ENCODE measurements around the gene MRPL46.
"Not testable (repeated sequence)": the region's sequence is repeated elsewhere in the genome, so short reads cannot be mapped to it uniquely, and the experiment has no call there.

MRPL46 gene

DNA sequence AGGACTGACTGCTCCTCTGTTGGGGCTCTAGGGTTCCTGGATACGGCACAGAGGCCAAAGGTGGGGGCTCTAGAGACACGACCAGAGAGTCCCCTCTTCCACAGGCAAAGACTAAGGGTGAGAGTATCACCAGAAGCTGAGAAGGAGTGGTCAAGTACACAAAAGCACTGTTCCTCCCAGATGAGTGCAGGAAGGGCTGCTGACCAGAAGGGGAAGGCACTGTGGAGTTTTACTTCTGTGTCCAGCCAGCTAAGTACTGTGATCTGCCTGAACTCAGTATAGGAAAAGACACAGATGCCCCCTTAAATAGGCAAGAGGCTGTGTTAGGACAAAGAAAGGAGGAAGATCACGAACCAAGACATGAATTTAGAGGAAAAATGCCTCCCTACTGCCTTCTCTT is 12.0 kb upstream of the MRPL46 start:
- no peak for DNase-seq

DNA sequence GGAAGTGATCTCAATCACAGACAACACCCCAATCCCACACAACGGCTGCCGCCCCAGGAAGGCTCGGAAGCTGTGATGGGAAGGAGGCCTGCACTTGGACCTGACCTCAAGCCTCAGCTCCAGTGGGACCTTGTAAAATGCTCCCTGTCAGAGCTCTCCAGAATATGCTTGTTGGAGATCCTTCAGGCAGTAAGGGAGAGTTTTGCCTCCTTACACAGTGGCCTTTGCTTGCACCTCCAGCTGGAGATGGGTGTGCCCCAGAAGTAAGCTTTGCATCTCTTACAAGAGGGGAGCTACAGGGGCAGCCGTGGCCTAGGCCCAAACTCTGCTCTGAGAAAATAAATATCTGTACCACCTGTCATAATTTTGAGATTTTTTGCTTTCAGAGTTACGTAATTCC is 10.7 kb upstream of the MRPL46 start:
- DNase-seq: no peak

DNA sequence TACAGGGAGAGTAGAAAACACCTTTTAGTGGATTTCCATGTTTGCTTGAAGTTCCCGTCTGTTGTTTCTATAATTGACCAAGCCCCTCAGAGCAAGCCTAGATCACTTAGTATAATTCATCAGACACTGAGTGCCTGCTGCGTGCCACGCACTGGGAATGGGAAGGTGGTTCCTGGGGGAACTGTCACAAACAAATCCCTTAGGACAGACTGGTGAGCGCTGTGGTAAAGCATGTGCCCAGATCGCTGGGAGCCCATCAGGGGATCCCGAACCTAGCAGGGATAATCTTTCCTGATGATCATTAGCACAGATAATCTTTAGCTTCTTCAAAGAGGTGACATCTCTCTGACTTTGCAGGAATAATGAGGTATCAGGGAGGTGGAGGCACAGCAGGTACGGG is 9.9 kb upstream of the MRPL46 start:
- DNase-seq: no peak

- DNase-seq: peak in 41 of 56 donors; percentile 3 to 63 (median 31)
These were observed 9.5 kb upstream of the MRPL46 start for GRCh38 chr15:88476635-88477060.

- DNase-seq: not testable (repeated sequence)
These were observed 6.6 kb upstream of the MRPL46 start for GRCh38 chr15:88473661-88474293.

DNA sequence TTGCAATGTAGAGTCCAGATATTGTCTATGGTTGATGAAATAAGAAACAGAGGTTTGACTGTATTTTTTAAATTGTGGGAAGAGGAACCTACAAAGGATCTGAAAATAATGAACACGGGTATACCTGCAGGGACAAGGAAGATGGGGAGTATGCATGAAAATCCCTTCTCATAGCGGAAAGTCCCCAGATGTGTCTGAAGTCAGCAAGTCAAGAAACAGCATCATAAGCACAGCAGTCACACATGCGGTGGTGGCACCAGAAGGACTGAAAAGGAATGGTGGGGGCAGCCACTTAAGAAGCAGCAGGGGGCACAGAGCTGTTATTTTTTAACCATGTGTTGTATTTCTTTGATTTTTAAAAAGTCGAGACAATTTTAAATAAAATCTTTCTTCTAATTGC is 5.0 kb upstream of the MRPL46 start:
- no peak for DNase-seq

DNA sequence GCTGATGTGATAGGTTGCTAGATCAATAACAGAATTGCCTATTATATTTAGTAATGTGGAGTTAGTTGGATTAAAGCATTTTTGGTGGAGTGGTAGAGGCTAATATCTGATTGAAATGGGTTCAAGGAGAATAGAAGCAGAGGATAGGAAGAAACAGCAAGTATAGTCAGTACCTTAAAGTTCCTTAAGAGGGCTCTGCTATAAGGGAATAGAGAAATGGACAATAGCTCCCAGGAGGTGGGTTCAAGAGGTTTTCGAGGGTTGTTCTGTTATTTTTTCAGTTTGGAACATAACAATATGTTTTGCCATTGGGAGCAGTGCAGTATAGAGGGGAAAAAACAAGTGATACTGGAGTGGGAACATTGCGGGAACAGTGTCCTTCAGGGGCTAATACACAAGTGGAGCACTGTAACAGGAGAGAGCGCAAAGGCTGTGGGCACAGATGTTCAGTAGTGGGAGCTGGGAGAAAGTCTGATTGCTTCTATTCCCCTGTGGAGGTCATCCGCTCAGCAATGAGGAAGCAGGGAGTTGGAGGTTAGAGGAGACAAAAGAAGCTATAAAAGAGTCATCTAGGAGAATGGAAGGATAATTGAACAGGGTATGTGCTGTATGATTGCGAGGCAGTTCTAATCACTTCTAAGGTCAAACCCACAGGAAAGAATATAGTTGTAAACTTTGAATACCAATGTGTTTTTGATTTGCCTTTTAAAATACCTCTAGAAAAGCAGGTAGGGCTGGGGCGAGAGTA is 3.6 kb upstream of the MRPL46 start:
- DNase-seq: no peak

GRCh38 chr15:88469321-88469720 is 2.1 kb upstream of the MRPL46 start:
- no peak for DNase-seq

DNA sequence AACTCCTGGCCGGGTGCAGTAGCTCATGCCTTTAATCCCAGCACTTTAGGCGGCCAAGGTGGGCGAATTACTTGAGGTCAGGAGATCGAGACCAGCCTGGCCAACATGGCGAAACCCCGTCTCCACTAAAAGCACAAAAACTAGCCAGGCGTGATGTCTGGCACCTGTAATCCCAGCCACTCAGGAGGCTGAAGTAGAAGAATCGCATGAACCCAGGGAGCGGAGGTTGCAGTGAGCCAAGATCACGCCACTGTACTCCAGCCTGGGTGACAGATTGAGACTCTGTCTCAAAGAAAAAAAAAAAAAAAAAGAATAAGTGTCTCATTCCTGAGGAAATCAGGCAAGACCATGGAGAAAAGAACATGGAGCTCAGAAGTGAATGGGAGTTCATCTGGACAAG is 1.5 kb upstream of the MRPL46 start:
- not testable (repeated sequence) for DNase-seq

GRCh38 chr15:88467935-88468528 is 844 bp upstream of the MRPL46 start:
- DNase-seq: peak in 2 of 56 donors; percentile 17 to 18

DNA sequence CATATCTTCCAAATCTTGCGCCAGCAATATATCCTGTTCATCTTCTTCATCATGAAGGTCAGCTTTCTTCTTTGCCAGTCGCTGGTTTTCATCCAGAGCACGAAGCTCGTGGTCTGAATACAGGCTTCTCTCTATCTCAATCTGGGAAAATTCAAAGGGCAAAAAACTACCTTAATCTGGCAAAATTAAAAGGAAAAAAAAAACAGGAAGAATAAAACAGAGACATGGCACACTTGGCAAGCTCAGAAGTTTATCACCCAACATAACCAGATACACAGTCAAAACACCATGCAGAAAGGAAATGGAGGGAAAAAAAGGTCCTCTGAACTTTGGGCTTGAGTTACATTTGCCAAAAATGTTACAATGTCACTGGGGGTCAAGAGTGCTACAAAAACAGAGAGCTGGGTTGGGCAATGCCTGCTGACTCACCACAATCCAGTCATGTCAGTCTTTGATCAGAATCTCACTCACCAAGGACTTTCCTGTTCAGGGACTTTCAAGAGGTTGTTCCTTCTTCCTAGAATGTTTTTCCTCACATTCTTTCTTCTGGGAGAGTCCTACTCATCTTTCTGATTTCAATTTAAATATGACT is 1.5 kb downstream of the MRPL46 start:
- DNase-seq: no peak

GRCh38 chr15:88463870-88464532 is 3.2 kb downstream of the MRPL46 start:
- no peak for DNase-seq

GRCh38 chr15:88456733-88457132 is 10.5 kb downstream of the MRPL46 start:
- DNase-seq: no peak

- peak in 43 of 56 donors; percentile 5 to 78 (median 36) for DNase-seq
These were observed 12.0 kb downstream of the MRPL46 start for GRCh38 chr15:88454867-88455810.

GRCh38 chr15:88454236-88454635 is 13.0 kb downstream of the MRPL46 start:
- no peak for DNase-seq

- no peak for DNase-seq
These were observed 13.5 kb downstream of the MRPL46 start for GRCh38 chr15:88453651-88454050.

DNA sequence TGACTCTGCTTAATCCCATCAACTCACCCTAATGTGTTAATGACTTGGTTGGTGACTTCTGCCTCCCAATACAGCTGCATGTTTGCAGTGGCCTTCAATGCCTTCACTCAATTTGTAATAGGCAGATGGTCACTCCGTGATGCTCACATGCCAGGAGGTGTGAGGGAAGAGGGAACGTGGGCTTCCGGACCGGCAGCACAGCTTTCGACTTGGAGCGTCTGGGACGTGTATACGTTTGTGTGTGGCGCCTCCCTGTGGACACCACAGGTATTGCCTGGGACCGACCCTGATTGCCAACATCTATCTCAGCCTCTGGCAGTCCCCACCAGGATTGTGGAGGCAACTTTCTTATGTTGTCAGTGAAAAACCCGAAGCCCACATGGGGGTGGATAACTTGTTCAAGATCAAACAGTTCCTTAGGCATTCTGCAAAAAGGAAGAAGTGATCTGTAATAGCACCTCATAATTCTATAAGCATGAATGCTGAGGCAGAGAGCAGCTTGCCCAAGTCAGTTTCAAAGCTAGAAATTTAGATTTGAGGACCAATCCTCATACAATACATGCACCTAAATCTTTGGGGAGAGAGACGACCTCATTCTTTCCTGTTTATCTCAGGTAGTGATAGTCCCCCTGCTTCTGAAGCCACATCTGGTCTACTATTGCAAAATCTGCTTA is 16.9 kb downstream of the MRPL46 start:
- DNase-seq: peak in 51 of 56 donors; percentile 5 to 89 (median 48)

GRCh38 chr15:88449581-88449980 is 17.6 kb downstream of the MRPL46 start:
- no peak for DNase-seq

DNA sequence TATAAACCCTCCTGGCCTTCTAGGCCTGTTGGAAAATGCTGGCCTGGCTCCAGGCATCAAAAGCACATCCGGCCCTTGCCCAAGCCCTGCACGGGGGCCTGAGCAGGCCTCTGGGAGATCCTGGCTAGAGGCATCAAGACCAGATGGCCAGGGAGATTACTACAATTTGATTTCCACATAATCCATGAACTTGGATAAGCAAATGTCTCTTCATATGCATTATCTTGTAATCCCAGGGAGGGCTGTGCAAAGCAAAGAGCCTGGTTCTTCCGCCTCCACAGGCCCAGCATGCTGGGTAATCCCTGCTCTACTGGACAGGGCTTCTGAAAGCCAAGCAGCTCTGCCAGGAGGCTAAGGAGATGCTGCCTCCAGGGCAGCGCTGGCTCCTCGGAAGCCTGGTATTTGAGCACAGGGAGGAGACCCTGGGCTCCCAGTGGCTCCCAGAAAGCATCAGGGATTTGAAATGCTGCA is 18.2 kb downstream of the MRPL46 start:
- no peak for DNase-seq

- DNase-seq: no peak
These were observed 19.4 kb downstream of the MRPL46 start for GRCh38 chr15:88447741-88448140.

All from nucleus accumbens (tissue), 56 donors.